GM12878 (cell line): ENCODE data around the gene ADGRG1. TPM values are rescaled to one million over a fixed set of nuclear protein-coding genes. Genes with fewer than 3 reads are reported as not detected.

ENCODE experiments used
- ATAC-seq: fragments of 200-7000 bp; cut with Tn5 transposase; 3 replicates; pipeline ENCODE4 v1.9.1; 2020; ENCODE audit warnings: mild to moderate bottlenecking, moderate library complexity
- BruUV-seq: library from RNA; stranded (reverse); fragments of 400-500 nt; replicated peaks from 2 replicates; lab custom pipeline; 2021; lab: Mats Ljungman, UMichigan
- CTCF ChIA-PET: fragments of 300-600 bp; sonication (Branson Sonifier 250); formaldehyde crosslinking; extraction: SDS; loops from one replicate; lab custom pipeline; 2021; ENCODE audit warnings: inconsistent platforms; lab: Yijun Ruan, JAX
- POLR2A ChIA-PET: fragments of 350-600 bp; formaldehyde crosslinking; extraction: SDS; loops from one replicate; lab custom pipeline; 2021; ENCODE audit warnings: inconsistent platforms; lab: Charles Lee
- RAD21 ChIA-PET: fragments of 300-600 bp; sonication (Branson Sonifier 250); formaldehyde crosslinking; loops from one replicate; lab custom pipeline; 2023; ENCODE audit warnings: antibody characterized with exemption; ENCODE audit not compliant: unreplicated experiment; lab: Charles Lee
- SMC1A ChIA-PET: fragments of 300-600 bp; sonication (Branson Sonifier 250); formaldehyde crosslinking; loops from one replicate; lab custom pipeline; 2023; ENCODE audit not compliant: unreplicated experiment, uncharacterized antibody; lab: Charles Lee
- DNase-seq: peaks from one replicate; pipeline ENCODE4 v3.0.0-alpha.2; 2011; ENCODE audit warnings: low read depth, low spot score
- FAIRE-seq: peaks from 3 replicates; lab custom pipeline; 2011; peaks lifted over from hg19 to GRCh38; lab: Jason Lieb, UNC
- H2AFZ ChIP-seq: 2 replicates; pipeline ENCODE4 v1.6.0; 2011; ENCODE audit warnings: low read depth, low read length, control low read depth; ENCODE audit not compliant: control insufficient read depth
- H3K27ac ChIP-seq: 2 replicates; pipeline ENCODE4 v1.5.1; 2011; ENCODE audit warnings: control low read depth; ENCODE audit not compliant: control insufficient read depth, insufficient read depth
- H3K27me3 ChIP-seq, 2 experiments: replicated peaks in 1 of 2; 2 replicates each; pipeline versions ENCODE4 v1.6.0 to v1.6.1; 2011; ENCODE audit warnings: low read length in 1 of 2; ENCODE audit not compliant: control insufficient read depth in 2 of 2, insufficient read depth in 2 of 2
- H3K36me3 ChIP-seq, 2 experiments: 2 replicates each; pipeline ENCODE4 v1.5.1; 2011; ENCODE audit warnings: low read length in 1 of 2; ENCODE audit not compliant: control insufficient read depth in 2 of 2, insufficient read depth in 2 of 2
- H3K4me1 ChIP-seq: 2 replicates; pipeline ENCODE4 v1.6.1; 2011; ENCODE audit warnings: mild to moderate bottlenecking, low read length, moderate library complexity, mixed read lengths; ENCODE audit not compliant: control insufficient read depth, insufficient read depth
- H3K4me2 ChIP-seq: 2 replicates; pipeline ENCODE4 v1.6.0; 2011; ENCODE audit warnings: control low read depth; ENCODE audit not compliant: control insufficient read depth, insufficient read depth
- H3K4me3 ChIP-seq: fragments of 200-600 bp; sonication (generic); 2 replicates; pipeline ENCODE4 v1.5.1; 2016
- H3K79me2 ChIP-seq: 2 replicates; pipeline ENCODE4 v1.6.0; 2011; ENCODE audit warnings: low read length; ENCODE audit not compliant: control insufficient read depth, insufficient read depth
- H3K9ac ChIP-seq: 2 replicates; pipeline ENCODE4 v1.8.0; 2011; ENCODE audit warnings: low read length, control low read depth, mixed read lengths; ENCODE audit not compliant: control insufficient read depth, insufficient read depth
- H3K9me3 ChIP-seq: replicated peaks from 3 replicates; pipeline ENCODE4 v1.5.1; 2011; ENCODE audit warnings: mild to moderate bottlenecking, low read length; ENCODE audit not compliant: control insufficient read depth, insufficient read depth
- H4K20me1 ChIP-seq: 2 replicates; pipeline ENCODE4 v1.6.0; 2011; ENCODE audit not compliant: control insufficient read depth, insufficient read depth
- ATF3 ChIP-seq: IDR thresholded peaks from 2 replicates; pipeline ENCODE4 v1.6.1; 2011; ENCODE audit warnings: low read depth, mild to moderate bottlenecking, low read length, moderate library complexity, borderline replicate concordance; ENCODE audit errors: extremely low read depth
- BMI1 ChIP-seq: fragments of 450-650 bp; IDR thresholded peaks from 2 replicates; pipeline ENCODE4 v1.6.1; 2016; ENCODE audit warnings: mild to moderate bottlenecking, moderate library complexity, borderline replicate concordance
- CHD2 ChIP-seq: IDR thresholded peaks from 2 replicates; pipeline ENCODE4 v1.6.1; 2011; ENCODE audit warnings: low read depth, low read length, improper control_type of control experiment, borderline replicate concordance
- CREB1 ChIP-seq: IDR thresholded peaks from 2 replicates; pipeline ENCODE4 v1.6.1; 2012; ENCODE audit warnings: low read depth, mild to moderate bottlenecking, inconsistent platforms
- CTCF ChIP-seq, 3 experiments: IDR thresholded peaks in 2 of 3; conservative IDR thresholded peaks in 1 of 3; 2 replicates each; pipeline ENCODE4 v1.5.1; 2011; ENCODE audit warnings: low read depth in 3 of 3, low read length in 3 of 3, mild to moderate bottlenecking in 3 of 3, control low read depth in 2 of 3, moderate library complexity in 2 of 3, inconsistent platforms in 1 of 3, mixed read lengths in 1 of 3; ENCODE audit not compliant: control insufficient read depth in 2 of 3, insufficient read depth in 1 of 3; ENCODE audit errors: extremely low read depth in 1 of 3
- E2F8 ChIP-seq: fragments of 450-650 bp; IDR thresholded peaks from 2 replicates; pipeline ENCODE4 v1.6.1; 2018; ENCODE audit warnings: mild to moderate bottlenecking, low read depth, moderate library complexity; ENCODE audit not compliant: partially characterized antibody
- EED ChIP-seq: sonication (generic); IDR thresholded peaks from 2 replicates; pipeline ENCODE4 v1.6.1; 2016; ENCODE audit warnings: antibody characterized with exemption, low read depth
- EZH2 ChIP-seq: IDR thresholded peaks from 2 replicates; pipeline ENCODE4 v1.6.1; 2012; ENCODE audit warnings: low read depth, mild to moderate bottlenecking, control low read depth, inconsistent platforms, low read length, borderline replicate concordance; ENCODE audit not compliant: control insufficient read depth
- IKZF1 ChIP-seq: fragments of 450-650 bp; conservative IDR thresholded peaks from 2 replicates; pipeline ENCODE4 v1.6.1; 2017; ENCODE audit warnings: antibody characterized with exemption, mild to moderate bottlenecking
- NBN ChIP-seq: fragments of 450-650 bp; IDR thresholded peaks from 2 replicates; pipeline ENCODE4 v1.6.1; 2016
- RB1 ChIP-seq: fragments of 450-650 bp; formaldehyde crosslinking; IDR thresholded peaks from 2 replicates; pipeline ENCODE4 v1.6.1; 2017; ENCODE audit warnings: mild to moderate bottlenecking, borderline replicate concordance
- RFX5 ChIP-seq: IDR thresholded peaks from 2 replicates; pipeline ENCODE4 v1.6.1; 2011; ENCODE audit warnings: low read depth, low read length, improper control_type of control experiment
- SREBF2 ChIP-seq: IDR thresholded peaks from 2 replicates; pipeline ENCODE4 v1.6.1; 2012; ENCODE audit warnings: mild to moderate bottlenecking, low read length
- YY1 ChIP-seq: IDR thresholded peaks from 2 replicates; pipeline ENCODE4 v1.6.1; 2011; ENCODE audit warnings: low read depth, mild to moderate bottlenecking, low read length
- ZNF384 ChIP-seq: IDR thresholded peaks from 2 replicates; pipeline ENCODE4 v1.6.1; 2012; ENCODE audit warnings: low read depth, mild to moderate bottlenecking, low read length, improper control_type of control experiment, borderline replicate concordance
- ZSCAN29 ChIP-seq: fragments of 450-650 bp; IDR thresholded peaks from 2 replicates; pipeline ENCODE4 v1.6.1; 2017; ENCODE audit warnings: mild to moderate bottlenecking, moderate library complexity
- WGBS: methylation state at CpG from one replicate; pipeline ENCODE4 v1.1.6; 2016; ENCODE audit warnings: low lambda C conversion rate; ENCODE audit not compliant: insufficient replicate concordance, insufficient coverage; ENCODE audit errors: missing lambda C conversion rate; 5-methylcytosine and 5-hydroxymethylcytosine counted together
- in situ Hi-C: fragments of 300-500 bp; cut with MboI; formaldehyde crosslinking; loops from 9 replicates; pipeline ENCODE4 v1.14.3; 2018; ENCODE audit warnings: mixed read lengths
- intact Hi-C: fragments of 100-400 bp; cut with micrococcal nuclease; formaldehyde crosslinking; loops from one replicate; pipeline ENCODE4 v1.14.2; 2022; ENCODE audit not compliant: unreplicated experiment
- polyA plus RNA-seq, 11 experiments: library from polyadenylated mRNA; depleted of rRNA in 4 of 11; unstranded in 6 of 11; stranded (reverse) in 5 of 11; fragments of >200 nt; fragmentation: Nextera tagmentation in 4 of 11; fragmentation: Illumina TruSeq in 1 of 11; extraction: Ambion mirVana in 4 of 11; extraction: Trizol in 1 of 11; gene quantifications; 1 replicate in 1 of 11; 2 replicates in 10 of 11; pipeline versions ENCODE4 v1.2.1 to v1.2.3, GENCODE V29; 2011 to 2016; ENCODE audit warnings: inconsistent platforms in 2 of 11, missing spikeins in 2 of 11, low read depth in 1 of 11
- total RNA-seq, 4 experiments: library from RNA; depleted of rRNA in 3 of 4; stranded (reverse); fragments of >200 nt in 3 of 4; fragmentation: Illumina TruSeq in 1 of 4; extraction: Trizol in 1 of 4; gene quantifications; 2 replicates each; pipeline versions ENCODE4 v1.2.1 to v1.2.3, GENCODE V29; 2013 to 2021

ADGRG1 gene
- total and polyA plus RNA-seq, 10 of the 15 experiments (the other 5 are each of a cell fraction or from before 2014, with no cell fraction given): 0.07 to 2.0 (median 0.75) TPM

GRCh38 chr16:57648125-57648524 lies 19.7 kb downstream of the ADGRG1 start (continued):
- no peak for TF ChIP-seq E2F8
- TF ChIP-seq EZH2: no peak

GRCh38 chr16:57648581-57649442 lies 20.4 kb downstream of the ADGRG1 start:
- ChIA-PET POLR2A (interaction anchor here (0.8 to 1.8 kb wide), 4 partner anchors 48 to 58 kb away, joined by 3 to 7 read pairs (median 3); no protein-coding TSS in a partner anchor), RAD21 (interaction anchor here (0.8 to 6.0 kb wide), 17 partner anchors 32 to 231 kb away, joined by 3 to 88 read pairs (median 8); partner anchors contain the start of genes ADGRG5 and KATNB1), CTCF (interaction anchor here (0.6 to 8.1 kb wide), 29 partner anchors 9 to 231 kb away, joined by 3 to 210 read pairs (median 4); partner anchors contain the start of genes ADGRG5 and KATNB1), SMC1A (interaction anchor here (0.7 to 6.6 kb wide), 19 partner anchors 11 to 230 kb away, joined by 3 to 126 read pairs (median 4); no protein-coding TSS in a partner anchor)
- peak; percentile 83 for ATAC-seq
- peak overlapping the region; percentile 20; the same call in 1 of the 2 replicates for H3K4me2 ChIP-seq
- peak overlapping the region; percentile 13; the same call in 1 of the 2 replicates for H3K27ac ChIP-seq
- in situ Hi-C loops (no loop called here), intact Hi-C loops (loop anchor here (1.0 to 2.0 kb wide), 4 partner anchors 49 to 73 kb away; no protein-coding TSS in a partner anchor)
- peak; percentile 52 for DNase-seq
- H3K4me1 ChIP-seq: peaks cover 19% of the 10 kb centered on the region
- H4K20me1 ChIP-seq: no peaks in the 10 kb centered on the region
- BruUV-seq: no TSS peak
- FAIRE-seq: peak; percentile 89
- H3K4me3 ChIP-seq: no peak overlapping the region
- no peak overlapping the region for H3K9ac ChIP-seq
- H3K36me3 ChIP-seq: no peaks in the 10 kb centered on the region
- no peaks in the 10 kb centered on the region for H3K27me3 ChIP-seq
- WGBS: 33% methylated on average over 18 of the region's 18 CpGs
- no peak overlapping the region for H2AFZ ChIP-seq
- H3K79me2 ChIP-seq: no peaks in the 10 kb centered on the region
- H3K9me3 ChIP-seq: no peaks in the 10 kb centered on the region
- TF ChIP-seq ZNF384: no peak
- peak; percentile 68; the same call in 1 of the 2 replicates for TF ChIP-seq ATF3
- peak; percentile 51; the same call in 1 of the 2 replicates for TF ChIP-seq CHD2
- peak; percentile 91 for TF ChIP-seq YY1
- TF ChIP-seq CREB1: peak; percentile 38; the same call in 1 of the 2 replicates
- no peak for TF ChIP-seq SREBF2
- TF ChIP-seq NBN: peak; percentile 76
- peak; percentile 34; the same call in 1 of the 2 replicates for TF ChIP-seq ZSCAN29
- peak; percentile 43; the same call in 1 of the 2 replicates for TF ChIP-seq IKZF1
- TF ChIP-seq RB1: peak; percentile 82; the same call in 1 of the 2 replicates
- TF ChIP-seq RFX5: 0 out of 2 replicates have a peak, but pooled peaks have one; percentile 39
- peak; percentile 100; a peak in 5 of 6 replicates for TF ChIP-seq CTCF (IDR thresholded peaks at IDR 0.05 in 2 of 3, conservative IDR thresholded peaks at IDR 0.05 in 1 of 3; ENCODE audit: control insufficient read depth in 2 of 3, extremely low read depth in 1 of 3, insufficient read depth in 1 of 3, low read depth in 3 of 3, low read length in 3 of 3)
- no peak for TF ChIP-seq BMI1
- peak; percentile 60; the same call in 1 of the 2 replicates for TF ChIP-seq EED
